GM19035 (cell line): ENCODE results near the gene RHBDF2.

ENCODE experiments used
- ATAC-seq: cut with Tn5 transposase; IDR thresholded peaks from one replicate; pipeline ENCODE4 v1.9.1; 2021; ENCODE audit not compliant: unreplicated experiment

Gene RHBDF2

DNA sequence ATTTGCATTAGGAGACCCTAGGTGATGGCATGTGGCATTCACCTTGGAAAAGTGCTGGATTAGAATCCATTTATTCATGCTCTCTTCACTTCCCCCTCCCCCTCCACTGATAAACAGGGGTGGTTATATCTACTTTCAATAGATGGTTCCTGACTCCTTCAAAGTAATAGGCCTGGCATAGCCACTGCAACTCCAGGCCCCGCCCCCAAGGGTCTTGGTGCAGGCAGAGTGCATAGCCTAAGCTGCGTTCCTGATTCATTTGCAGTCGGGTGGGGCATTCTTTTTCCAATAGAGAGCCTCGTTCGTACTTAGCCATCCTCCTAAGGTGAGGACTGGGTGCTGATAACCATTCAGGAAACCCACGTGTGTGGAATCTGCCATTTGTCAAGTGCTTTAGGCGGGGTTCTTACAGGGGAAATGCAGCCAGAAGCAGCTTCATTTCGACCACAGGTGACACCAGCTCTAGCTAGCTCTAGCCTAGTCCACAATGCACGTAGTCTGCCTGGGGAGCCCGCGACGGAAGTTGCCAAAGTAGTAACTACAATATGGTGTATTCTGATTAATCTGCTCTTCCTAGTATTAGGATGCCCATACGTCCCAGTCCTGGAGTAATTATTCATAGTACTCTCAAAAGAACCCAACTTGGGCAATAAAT is 59.4 kb downstream of the RHBDF2 start:
- ATAC-seq, result no peak

DNA sequence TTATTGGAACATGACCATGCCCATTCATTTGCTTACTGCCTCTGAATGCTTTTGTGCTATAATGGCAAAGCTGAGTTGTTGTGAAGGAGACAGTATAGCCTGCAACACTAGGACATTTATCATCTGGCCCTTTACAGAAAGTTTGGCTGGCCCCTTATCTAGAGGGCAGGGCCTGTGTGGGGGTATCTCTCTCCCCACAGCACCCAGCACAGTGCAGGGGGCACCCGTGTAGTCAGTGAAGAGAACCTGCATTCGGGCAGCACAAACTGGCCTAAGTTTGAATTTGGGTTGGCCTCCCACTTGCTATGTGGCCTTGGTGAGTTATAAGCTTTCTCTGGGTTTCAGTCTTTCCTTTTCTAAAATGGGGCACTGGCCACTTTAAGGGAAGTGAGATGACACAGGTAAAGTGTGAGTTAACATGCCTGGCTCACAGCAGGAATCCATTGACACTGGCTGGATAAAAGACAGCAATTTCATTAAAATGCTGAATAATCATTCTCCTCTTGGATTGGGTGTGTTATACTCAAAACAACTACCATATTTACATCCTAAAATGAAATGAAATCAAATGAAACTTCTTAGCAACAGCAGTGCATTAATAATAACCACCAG is 60.4 kb downstream of the RHBDF2 start:
- no peak for ATAC-seq

DNA sequence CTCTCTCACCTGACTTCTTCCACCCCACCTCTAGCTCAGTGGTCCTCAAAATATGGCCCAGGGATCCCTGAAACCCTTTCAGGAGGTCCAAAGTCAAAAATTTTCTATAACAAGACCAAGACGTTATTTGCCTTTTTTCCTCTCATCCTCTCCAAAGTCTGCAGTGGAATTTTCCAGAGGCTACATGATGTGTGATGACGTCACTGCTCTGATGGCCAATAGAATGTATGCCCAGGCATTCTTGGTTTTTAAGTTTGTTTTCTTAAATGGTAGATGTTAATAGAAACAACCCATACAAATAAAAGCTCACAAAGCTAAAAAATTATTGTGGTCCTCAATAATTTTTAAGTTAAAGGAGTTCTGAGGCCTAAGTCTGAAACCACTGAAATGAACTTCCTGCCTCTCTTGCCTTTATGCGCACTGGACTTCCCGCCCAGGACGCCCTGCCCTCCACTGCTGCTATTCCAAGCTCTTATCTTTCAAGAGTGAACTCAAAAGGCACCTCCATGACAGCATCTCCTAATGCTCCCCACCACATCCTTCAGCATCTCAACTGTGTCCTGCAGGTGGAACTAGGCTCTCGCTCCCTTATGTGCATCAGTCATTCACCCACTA is 61.8 kb downstream of the RHBDF2 start:
- ATAC-seq, result no peak

DNA sequence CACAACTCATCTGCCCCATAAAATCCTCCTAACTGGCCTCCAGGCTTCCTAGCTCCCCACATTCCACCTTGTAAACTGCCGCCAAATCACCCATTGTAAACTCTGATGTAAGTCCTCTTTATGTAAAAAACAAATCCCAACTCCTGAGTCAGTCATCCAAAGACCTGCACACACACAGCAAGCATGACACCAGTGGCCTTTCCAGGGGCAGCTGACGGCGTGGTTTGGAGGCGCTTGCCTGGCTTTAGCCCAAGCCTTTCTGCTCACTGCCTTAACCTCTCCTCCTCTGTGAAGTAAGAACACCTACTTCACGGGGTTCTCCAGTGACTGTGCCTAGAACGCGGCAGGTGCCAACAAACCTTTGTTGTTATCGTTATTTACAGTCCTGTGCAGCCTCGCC is 62.3 kb downstream of the RHBDF2 start:
- ATAC-seq, result no peak

DNA sequence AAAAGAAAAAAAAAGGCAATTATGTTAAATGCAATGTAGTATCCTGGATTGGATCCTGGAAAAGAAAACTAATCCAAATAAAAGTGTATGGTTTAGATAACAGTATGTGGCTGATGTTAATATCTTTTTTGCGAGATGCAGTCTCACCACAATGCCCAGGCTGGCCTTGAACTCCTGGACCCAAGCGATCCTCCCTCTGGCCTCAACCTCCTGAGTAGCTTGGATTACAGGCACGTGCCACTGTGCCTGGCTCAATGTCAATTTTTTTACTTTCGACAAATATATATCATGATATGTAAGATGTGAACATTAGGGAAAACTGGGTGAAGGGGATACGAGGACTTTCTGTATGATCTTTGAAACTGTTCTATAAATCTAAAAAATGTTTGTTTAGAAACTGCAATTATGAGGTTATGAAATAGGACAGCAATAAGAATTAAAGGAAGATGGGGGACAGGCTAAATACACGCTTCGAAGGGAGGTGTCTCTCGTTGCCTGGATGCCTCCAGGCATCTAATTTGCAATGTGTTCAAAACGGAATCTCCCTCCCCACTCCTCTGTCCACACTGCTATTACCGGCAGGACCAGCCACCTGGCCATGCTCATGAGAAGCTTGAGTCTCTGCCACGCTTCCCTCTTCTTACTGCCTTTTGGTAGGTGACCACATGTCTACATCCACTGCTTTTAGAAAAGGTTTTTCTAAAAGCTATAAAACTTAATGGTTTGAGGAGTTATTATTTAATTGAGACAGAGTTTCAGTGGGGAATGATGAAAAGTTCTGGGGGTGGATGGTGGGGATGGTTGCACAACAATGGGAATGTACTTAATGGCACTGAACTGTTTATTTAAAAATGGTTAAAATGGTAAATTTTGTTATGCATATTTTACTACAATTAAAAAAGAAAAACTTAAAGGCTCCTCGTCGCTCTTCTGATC is 63.5 kb downstream of the RHBDF2 start:
- no peak for ATAC-seq

DNA sequence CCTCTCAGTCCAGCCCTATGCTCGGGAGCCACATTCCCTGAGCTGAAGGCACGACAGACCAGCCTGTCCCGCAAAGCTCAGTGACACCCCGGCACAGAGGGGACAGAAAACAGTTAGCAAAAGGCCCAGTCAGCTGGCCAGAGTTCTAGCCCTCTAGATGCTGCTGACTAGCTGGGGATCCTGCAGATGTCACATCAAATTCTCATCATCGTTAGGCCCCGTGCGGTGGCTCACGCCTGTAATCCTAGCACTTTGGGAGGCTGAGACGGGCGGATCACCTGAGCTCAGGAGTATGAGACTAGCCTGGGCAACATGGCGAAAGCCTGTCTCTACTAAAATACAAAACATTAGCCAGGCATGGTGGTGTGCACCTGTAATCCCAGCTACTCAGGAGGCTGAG is 65.5 kb downstream of the RHBDF2 start:
- no peak for ATAC-seq

DNA sequence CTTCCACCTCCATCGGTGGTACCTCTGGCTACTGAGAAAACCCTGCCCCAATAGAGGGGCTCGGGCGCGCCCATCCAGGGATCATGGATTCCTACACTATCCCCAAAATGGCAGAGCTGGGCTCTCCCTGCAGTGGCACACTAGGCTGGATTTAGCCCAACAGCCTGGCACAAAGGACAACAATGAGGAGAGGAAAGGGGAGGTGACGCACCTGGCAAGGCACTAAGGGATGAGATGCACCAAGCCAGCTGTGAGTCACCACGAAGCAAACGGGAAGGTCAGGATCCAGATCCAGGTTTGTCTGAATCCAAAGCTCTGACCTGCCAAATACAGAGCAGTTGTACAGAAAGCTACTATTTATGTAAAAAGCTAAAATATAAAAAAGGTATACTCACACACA is 66.4 kb downstream of the RHBDF2 start:
- no peak for ATAC-seq

DNA sequence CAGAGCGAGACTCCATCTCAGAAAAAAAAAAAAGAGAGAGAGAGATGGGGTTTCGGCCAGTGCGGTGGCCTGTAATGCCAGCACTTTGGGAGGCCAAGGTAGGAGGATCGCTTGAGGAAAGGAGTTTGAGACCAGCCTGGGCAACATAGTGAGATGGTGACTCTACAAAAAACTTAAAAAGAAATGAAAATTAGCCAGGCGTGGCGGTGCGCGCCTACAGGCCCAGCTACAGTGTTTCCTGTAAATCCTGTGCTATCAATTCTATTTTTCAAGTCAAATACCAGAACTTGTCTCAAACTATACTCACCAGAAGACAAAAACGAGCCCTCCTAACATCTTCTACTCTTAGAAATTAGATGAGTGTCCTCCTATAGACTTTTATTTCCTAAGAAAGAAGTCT is 67.5 kb downstream of the RHBDF2 start:
- no peak for ATAC-seq

DNA sequence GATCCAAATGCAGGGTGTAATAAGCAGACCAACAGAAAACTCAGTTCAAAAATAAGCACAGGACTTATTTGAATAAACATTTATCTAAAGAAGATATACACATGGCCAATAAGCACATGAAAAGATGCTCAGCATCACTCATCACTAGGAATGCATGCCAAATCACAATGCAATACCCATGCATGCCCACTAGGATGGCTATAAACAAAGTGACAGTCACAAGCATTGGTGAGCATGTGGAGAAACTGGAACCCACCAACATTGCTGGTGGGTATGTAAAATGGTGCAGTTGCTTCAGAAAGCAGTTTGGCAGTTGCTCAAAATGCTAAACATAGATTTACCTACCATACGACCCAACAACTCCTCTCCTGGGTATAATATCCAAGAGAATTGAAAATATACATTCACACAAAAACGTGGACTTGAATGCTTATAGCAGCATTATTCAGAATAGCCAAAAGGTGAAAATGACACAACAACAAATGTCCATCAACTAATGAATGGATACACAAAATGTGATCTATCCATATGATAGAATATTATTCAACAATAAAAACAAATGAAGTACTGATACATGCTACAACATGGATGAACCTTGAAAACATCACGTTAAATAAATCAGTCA is 68.4 kb downstream of the RHBDF2 start:
- ATAC-seq, result no peak

DNA sequence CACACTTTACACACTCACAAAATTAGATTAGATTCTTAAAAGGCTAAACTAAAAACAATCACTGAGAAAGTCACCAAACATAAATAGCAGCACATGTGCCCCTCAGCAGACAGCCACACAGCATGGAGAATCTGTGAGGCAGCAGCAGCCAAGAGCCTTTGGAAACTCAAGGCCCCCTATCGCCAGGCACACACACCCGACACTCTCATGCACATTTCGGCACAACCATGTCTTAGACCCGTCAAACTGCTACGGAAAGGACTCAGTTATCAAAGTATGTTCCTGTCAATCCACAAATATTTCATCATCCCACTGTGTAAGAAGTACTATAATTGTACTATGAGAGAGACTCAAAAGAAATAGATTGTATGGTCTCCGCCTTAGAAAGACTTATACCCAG is 69.2 kb downstream of the RHBDF2 start:
- ATAC-seq, result no peak

DNA sequence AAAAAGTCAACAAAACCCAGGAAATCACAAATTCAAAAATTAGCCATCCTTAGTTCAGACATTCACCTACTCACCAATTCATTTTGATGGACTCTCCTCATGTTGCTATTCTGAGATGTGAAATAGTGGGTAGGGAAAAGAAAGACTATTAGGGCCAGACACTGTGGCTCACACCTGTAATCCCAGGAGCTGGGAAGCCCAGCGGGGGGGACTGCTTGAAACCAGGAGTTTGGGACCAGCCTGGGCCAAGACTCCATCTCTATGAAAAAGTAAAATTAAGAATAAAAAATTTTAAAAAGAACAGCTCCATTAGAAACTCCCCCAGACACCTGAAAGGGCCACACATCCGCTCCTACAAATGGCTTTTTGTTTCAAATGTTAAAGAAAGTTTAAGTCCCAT is 69.7 kb downstream of the RHBDF2 start:
- ATAC-seq, result no peak

DNA sequence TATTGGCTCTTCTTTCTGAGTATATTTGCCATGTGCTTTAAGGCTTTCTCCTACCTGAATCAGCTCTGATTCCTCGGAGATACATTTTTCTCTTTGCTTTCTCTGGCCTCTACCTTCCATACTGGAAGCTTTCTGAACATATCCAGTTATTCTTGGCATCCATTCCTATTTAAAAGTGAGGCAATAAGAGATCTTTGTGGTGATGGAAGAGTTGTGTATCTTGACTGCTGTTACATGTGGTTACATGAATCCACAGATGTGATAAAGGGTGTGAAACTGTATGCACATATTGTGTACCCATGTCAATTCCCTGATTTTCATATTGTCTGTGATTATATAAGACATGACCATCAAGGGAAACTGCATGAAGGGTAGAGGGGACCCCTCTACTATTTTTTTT is 72.7 kb downstream of the RHBDF2 start:
- ATAC-seq, result no peak

DNA sequence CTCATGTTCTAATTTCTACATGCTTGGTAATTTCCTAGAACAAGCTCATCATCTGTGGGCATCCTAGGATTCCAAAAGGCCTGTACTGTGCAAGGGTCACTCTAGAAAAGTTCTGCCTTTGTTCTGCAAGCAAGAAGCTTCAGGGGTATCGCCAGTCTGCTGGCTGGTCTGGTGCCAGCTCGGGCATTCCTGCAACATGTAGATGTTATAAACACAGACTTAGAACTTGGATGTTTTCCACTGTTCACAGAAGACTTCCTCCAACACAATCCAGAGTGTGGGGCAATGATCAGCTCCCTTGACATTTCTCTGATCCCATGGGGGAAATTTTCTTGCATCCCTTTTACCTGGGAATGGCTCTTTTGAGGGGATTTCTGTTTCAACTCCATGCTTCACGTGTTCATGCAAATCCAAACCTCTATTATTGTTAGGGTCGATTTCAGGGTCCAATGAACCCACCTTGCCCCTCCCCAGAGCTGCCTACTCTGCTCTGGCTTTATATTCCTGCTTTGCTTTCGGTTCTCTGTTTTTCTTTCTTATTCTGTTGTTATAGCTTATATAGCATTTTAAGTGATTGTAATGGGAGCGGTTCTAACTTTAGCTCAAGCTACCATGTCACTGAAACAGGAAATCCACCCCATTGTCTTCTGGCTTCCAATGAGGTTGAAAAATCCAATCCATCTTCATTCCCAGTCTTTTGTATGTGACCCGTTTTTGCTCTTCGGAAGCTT is 73.6 kb downstream of the RHBDF2 start:
- no peak for ATAC-seq

DNA sequence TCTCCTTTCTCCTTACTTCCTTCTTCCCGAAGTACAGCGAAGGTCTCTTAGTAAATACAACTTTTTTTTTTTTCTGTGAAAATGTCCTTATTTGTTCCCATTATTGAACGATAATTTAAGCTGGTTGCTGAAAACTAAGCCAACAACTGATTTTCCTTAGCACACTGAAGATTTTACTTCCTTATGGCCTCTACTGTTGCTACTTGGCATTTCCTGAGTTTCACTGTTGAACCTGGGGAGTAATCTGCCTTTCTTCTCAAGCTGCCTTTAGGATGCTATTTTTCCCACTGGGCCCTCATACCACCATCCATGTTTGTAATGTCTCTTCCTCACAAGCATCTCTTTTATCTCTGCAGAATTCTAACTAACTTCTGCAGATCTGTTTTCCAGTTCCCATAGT is 74.4 kb downstream of the RHBDF2 start:
- ATAC-seq, result no peak

DNA sequence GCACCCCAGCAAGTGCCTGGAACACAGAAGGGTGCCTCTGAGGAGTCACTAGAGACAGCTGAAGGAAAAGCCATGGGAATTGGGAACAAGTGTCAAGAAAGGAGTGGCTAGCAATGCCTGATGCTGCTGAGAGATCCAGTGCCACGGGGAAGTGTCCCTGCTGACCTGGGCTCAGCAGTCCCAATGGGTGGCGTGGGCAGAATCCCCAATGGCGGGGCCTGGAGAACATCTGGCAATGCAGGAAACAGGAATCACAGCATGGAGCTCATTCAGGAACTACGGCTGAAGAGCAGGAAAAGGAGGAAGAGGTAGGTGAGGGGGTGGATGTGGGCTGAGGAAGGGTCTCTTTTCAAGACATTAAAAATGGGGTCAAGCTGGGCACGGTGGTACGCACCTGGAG is 78.4 kb downstream of the RHBDF2 start:
- ATAC-seq, result no peak

DNA sequence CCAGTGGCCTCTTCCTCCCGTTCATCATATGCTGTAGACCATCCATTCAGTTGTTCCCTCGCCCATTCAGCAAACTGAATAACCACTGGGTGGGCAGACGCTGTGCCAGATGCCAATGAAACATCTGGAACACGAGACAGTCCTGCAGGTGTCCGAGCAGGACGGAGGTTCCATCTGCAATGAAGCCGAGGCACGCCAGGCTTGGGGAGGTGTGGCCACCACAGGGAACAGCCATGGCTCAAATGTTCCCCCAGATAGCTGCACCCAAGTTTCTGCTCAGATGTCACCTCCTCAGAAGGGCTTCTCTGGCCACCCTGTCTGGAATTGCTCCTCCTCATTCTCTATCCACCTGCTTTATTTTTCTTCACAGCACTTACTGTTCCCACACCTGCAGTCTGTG is 78.8 kb downstream of the RHBDF2 start:
- no peak for ATAC-seq

DNA sequence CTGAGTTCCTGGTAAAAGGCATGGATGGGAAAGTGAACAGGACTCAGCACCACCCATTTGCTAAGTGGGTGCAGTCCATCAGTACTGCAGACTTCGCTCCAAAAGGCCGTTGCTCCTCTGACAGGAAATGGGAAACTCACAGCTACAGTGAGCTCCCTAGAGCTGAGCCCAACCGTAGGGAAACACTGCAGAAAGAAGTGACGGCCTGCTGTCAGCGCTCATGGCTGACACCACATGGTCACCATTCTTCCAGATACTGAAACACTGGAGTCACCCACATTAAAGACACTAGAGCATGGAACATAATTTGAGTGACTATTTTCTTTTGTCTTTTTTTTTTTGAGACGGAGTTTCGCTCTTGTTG is 80.2 kb downstream of the RHBDF2 start:
- no peak for ATAC-seq
